ENCODE results near the gene NT5DC4.

GRCh38 chr2:112728029-112728362, 7.2 kb downstream of the NT5DC4 start:
- TF ChIP-seq PATZ1 (CRISPR knock-in tag; IDR thresholded peaks at IDR 0.05; ENCODE audit: borderline replicate concordance) (no peak), ZFP30 (CRISPR knock-in tag; IDR thresholded peaks at IDR 0.05) (no peak), ZFP3 (CRISPR knock-in tag; IDR thresholded peaks at IDR 0.05) (no peak), ESRRG (CRISPR knock-in tag; IDR thresholded peaks at IDR 0.05) (no peak), ISL1 (CRISPR knock-in tag; IDR thresholded peaks at IDR 0.05) (no peak), ZNF8 (CRISPR knock-in tag; IDR thresholded peaks at IDR 0.05) (no peak), RARB (CRISPR knock-in tag; IDR thresholded peaks at IDR 0.05) (no peak), TOX (CRISPR knock-in tag; IDR thresholded peaks at IDR 0.05; ENCODE audit: borderline replicate concordance) (no peak), ZC3H10 (CRISPR knock-in tag; IDR thresholded peaks at IDR 0.05) (no peak), ZNF565 (CRISPR knock-in tag; conservative IDR thresholded peaks at IDR 0.05; ENCODE audit: low read depth) (no peak), ZNF70 (CRISPR knock-in tag; IDR thresholded peaks at IDR 0.05) (no peak)
- TF ChIP-seq, protein P1, sequence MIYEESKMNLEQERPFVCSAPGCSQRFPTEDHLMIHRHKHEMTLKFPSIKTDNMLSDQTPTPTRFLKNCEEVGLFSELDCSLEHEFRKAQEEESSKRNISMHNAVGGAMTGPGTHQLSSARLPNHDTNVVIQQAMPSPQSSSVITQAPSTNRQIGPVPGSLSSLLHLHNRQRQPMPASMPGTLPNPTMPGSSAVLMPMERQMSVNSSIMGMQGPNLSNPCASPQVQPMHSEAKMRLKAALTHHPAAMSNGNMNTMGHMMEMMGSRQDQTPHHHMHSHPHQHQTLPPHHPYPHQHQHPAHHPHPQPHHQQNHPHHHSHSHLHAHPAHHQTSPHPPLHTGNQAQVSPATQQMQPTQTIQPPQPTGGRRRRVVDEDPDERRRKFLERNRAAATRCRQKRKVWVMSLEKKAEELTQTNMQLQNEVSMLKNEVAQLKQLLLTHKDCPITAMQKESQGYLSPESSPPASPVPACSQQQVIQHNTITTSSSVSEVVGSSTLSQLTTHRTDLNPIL (CRISPR knock-in tag; IDR thresholded peaks at IDR 0.05; ENCODE audit: low read depth): no peak
- TF ChIP-seq, protein P2, sequence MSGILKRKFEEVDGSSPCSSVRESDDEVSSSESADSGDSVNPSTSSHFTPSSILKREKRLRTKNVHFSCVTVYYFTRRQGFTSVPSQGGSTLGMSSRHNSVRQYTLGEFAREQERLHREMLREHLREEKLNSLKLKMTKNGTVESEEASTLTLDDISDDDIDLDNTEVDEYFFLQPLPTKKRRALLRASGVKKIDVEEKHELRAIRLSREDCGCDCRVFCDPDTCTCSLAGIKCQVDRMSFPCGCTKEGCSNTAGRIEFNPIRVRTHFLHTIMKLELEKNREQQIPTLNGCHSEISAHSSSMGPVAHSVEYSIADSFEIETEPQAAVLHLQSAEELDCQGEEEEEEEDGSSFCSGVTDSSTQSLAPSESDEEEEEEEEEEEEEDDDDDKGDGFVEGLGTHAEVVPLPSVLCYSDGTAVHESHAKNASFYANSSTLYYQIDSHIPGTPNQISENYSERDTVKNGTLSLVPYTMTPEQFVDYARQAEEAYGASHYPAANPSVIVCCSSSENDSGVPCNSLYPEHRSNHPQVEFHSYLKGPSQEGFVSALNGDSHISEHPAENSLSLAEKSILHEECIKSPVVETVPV (CRISPR knock-in tag; IDR thresholded peaks at IDR 0.05): no peak

Measured in SK-N-SH treated with all-trans-retinoic acid at 6 μM for 48 hours (cell line).